GM19099 (cell line): ENCODE data around the gene ABCB11.

Source experiments
- POLR2A ChIP-seq: IDR thresholded peaks from 3 replicates; pipeline ENCODE4 v1.6.1; 2011; ENCODE audit warnings: low read depth; ENCODE audit not compliant: insufficient read length; ENCODE audit errors: extremely low read depth

ABCB11 gene

DNA sequence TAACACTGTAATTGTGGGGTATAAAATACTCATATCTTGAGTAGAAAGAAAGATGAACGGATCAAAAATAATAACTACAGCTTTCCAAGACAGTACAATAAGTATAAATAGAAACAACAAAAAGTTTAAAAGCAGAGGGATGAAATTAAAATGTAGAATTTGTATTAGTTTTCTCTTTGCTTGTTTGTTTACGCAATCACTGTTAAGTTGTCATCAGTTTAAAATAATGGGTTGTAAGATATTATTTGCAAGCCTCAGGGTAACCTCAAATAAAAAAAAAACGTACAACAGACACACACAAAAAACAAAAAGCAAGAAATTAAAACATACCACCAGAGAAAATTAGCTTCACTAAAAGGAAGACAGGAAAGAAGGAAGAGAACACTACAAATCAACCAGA is 18.0 kb upstream of the ABCB11 start:
- no peak for TF ChIP-seq POLR2A

- no peak for TF ChIP-seq POLR2A
Measured at GRCh38 chr2:169047256-169048250, 16.4 kb upstream of the ABCB11 start.

- no peak for TF ChIP-seq POLR2A
Measured at GRCh38 chr2:169046440-169047151, 15.5 kb upstream of the ABCB11 start.

GRCh38 chr2:169042856-169043255 is 11.7 kb upstream of the ABCB11 start:
- no peak for TF ChIP-seq POLR2A

DNA sequence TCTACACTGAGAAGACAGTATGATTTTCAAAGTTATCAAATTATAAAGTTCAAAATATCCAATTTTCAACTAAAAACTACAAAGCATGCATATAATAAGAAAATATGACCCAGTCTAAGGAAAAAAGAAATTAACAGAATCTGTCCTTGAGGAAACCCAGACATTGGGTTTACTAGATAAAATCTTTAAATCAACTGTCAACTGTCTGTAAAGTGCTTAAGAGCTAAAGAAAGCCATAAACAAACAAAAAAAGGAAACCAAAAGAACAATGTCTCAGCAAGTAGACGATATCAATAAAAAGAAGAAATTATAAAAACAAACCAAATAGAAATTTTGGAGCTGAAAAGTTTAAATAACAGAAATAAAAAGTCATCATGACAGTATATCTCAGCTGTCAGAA is 10.5 kb upstream of the ABCB11 start:
- no peak for TF ChIP-seq POLR2A

- TF ChIP-seq POLR2A, result no peak
Measured at GRCh38 chr2:169039702-169040101, 8.6 kb upstream of the ABCB11 start.

DNA sequence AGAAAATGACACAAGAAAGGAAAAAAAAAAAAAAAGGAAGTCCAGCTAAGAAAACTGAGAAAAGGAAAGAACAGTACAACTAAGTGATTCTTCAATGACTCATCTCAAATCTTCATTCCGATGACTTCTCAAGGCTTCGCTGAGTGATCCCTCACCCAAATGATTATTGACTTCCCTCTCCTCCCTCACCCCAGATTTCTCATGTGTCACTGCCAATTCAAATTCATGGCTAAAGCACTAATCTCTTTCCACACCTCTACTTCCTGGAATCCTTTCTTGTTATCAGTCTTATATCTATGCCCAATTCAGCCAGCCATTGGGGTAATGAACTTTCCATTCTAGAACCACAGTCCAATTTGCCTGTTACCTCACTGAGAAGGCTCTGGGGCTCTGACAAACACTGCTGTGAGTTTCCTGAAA is 7.2 kb upstream of the ABCB11 start:
- no peak for TF ChIP-seq POLR2A

DNA sequence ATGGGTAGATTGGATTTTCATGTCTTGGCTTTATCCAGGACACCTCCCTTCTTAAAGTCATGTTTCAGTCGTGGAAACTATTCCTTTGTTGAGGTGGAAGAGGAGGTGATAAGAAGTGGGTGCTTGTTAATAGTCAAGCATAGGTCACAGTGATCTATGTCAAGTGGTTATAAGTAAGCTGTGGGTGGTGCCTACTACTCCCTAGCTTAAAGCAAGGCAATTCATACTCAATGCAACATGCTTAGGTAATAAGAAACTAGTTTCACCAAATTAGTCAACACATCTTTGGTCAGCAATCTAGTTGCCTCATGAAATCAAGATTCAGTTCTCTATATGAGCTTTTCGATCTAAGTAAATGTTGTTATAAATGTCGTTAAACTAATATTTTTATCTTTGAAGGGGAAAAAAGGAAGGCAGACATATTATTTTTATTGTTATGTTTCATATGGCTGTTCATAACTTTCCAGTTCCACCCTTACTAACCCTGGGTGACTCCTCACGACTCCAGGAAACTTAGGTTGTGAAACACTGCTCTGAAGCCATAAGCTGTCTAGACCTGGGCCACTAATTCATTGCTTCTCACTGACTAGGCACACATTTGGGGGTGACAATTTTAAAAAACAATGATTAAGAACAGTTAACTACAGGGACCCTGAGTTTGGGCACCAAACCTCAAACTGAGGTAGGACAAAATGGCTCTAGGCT is 5.8 kb upstream of the ABCB11 start:
- TF ChIP-seq POLR2A, result no peak

DNA sequence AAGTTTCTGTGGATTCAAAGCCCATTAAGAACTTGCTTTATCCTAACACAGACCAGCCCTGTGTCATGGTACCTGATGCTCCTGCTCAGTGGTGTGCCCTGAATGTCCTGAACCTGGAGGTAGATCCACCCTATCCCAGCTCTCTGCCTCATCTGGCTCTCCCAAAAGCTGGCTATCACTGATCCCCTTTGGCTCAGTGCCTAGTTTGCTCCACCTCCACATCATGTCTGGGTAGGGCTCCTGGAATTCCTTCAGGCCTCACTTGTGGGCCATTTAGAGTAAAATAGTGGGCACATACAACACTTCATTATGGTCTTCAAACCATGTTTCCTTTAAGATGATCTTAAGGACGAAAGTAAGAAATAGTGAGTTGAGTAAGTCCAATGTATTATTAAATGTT is 4.8 kb upstream of the ABCB11 start:
- TF ChIP-seq POLR2A, result no peak

- no peak for TF ChIP-seq POLR2A
Measured at GRCh38 chr2:169034984-169035544, 3.9 kb upstream of the ABCB11 start.

DNA sequence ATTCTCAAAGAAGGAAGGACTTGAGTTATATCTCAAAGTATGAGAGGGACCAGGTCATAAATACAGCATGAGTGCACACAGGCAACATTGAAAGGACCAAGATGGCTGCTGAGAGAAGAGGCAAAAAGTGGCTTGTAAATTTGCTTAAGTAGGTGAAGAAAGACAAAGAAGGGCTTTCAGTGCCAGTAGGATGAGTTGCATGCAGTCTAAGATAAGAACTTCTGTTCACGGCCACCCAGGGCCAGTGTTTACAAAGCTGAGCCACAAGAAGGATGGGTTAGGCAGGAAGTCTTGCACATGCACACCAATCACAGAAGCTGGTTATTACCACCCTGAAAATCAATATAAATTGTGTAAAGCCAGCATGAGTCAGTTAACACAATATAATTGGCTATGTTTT is 3.1 kb upstream of the ABCB11 start:
- no peak for TF ChIP-seq POLR2A

- no peak for TF ChIP-seq POLR2A
Measured at GRCh38 chr2:169029341-169029740, 1.8 kb downstream of the ABCB11 start.

DNA sequence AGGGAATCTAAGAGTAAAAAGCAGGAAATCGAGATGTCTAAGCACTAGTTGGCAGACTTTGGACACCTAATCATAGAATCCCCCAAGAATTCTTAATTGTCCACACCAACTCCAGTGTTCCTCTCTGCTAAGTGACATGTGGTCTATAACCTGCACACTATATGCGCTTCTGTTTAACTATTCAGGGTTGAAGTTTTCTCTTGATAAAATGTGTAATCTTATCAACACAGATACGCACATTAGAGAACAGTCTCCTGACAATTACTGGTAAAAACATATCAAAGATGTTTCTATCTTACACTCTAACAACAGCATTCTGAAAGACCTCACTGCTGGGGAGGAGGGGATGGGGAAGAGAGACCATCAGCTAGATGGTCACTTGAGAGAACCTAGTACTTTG is 3.9 kb downstream of the ABCB11 start:
- no peak for TF ChIP-seq POLR2A

DNA sequence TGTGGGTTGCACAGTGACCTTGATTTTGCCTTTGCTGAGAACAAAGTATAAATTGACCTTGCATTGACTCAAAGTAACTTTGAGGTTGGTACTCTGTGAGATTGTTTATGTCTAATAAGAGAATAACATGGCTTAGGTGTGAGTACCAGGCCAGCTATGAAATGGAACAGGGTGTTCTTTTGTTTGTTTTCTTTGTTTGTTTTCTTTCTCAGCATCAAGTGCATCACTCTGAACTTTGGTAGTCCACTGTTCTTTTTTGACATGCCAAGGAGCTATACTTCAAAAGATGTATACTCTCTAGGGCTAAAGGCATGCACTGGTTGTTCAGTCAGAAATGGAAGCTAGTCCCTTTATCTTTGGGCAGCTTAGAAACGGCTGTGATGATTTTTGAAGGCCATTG is 5.1 kb downstream of the ABCB11 start:
- no peak for TF ChIP-seq POLR2A

GRCh38 chr2:169023161-169023560 is 8.0 kb downstream of the ABCB11 start:
- no peak for TF ChIP-seq POLR2A

DNA sequence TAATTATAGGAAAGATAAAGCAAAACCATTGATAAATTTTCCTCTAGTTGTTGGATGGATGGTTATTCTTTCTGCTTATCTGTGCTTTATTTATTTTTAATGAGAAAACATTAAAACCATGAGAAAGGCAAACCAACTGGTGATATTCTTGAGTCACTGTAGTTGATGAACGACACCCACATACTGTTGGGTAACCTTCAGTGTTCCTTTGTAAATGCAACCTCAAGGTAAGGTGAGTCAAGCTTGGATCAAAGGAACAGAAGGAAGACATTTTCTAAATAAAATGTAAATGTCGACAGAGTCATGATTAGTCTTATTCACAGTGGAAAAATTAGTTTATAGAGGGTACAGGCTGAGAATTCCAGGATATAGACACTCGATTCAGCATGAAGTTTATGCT is 12.7 kb downstream of the ABCB11 start:
- TF ChIP-seq POLR2A, result no peak

- no peak for TF ChIP-seq POLR2A
Measured at GRCh38 chr2:169015943-169016342, 15.2 kb downstream of the ABCB11 start.
